ENCODE results near the gene HOXD9.

The HOXD9 gene

GRCh38 chr2:176096986-176097819, 25.3 kb upstream of the HOXD9 start:
- TF ChIP-seq CTCF (IDR thresholded peaks at IDR 0.05; ENCODE audit: insufficient read depth, low read length) (peak; percentile 92), SPI1 (IDR thresholded peaks at IDR 0.05; ENCODE audit: borderline replicate concordance, low read depth) (0 out of 2 replicates have a peak, but pooled peaks have one; percentile 4), GABPA (IDR thresholded peaks at IDR 0.05; ENCODE audit: low read depth) (no peak), POLR2AphosphoS5 (IDR thresholded peaks at IDR 0.05; ENCODE audit: low read depth) (no peak)
- TF ChIP-seq, protein P1, sequence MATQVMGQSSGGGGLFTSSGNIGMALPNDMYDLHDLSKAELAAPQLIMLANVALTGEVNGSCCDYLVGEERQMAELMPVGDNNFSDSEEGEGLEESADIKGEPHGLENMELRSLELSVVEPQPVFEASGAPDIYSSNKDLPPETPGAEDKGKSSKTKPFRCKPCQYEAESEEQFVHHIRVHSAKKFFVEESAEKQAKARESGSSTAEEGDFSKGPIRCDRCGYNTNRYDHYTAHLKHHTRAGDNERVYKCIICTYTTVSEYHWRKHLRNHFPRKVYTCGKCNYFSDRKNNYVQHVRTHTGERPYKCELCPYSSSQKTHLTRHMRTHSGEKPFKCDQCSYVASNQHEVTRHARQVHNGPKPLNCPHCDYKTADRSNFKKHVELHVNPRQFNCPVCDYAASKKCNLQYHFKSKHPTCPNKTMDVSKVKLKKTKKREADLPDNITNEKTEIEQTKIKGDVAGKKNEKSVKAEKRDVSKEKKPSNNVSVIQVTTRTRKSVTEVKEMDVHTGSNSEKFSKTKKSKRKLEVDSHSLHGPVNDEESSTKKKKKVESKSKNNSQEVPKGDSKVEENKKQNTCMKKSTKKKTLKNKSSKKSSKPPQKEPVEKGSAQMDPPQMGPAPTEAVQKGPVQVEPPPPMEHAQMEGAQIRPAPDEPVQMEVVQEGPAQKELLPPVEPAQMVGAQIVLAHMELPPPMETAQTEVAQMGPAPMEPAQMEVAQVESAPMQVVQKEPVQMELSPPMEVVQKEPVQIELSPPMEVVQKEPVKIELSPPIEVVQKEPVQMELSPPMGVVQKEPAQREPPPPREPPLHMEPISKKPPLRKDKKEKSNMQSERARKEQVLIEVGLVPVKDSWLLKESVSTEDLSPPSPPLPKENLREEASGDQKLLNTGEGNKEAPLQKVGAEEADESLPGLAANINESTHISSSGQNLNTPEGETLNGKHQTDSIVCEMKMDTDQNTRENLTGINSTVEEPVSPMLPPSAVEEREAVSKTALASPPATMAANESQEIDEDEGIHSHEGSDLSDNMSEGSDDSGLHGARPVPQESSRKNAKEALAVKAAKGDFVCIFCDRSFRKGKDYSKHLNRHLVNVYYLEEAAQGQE (IDR thresholded peaks at IDR 0.05; ENCODE audit: insufficient replicate concordance, low read depth): no peak
- Histone ChIP-seq H3K4me3 (replicated peaks; ENCODE audit: insufficient read depth, low read length) (peak overlapping the region; percentile 50), H3K27me3 (ENCODE audit: insufficient read depth, poor library complexity, severe bottlenecking) (peaks cover 76% of the 10 kb centered on the region), H3K27ac (replicated peaks) (no peak overlapping the region)
- peak in 1 of 2 experiments; percentile 72 for DNase-seq (ENCODE audit: low read depth in 1 of 2, low spot score in 1 of 2)

GRCh38 chr2:176097820-176098365, 24.6 kb upstream of the HOXD9 start:
- no peak for DNase-seq (ENCODE audit: low read depth in 1 of 2, low spot score in 1 of 2)
- Histone ChIP-seq H3K27me3 (ENCODE audit: insufficient read depth, poor library complexity, severe bottlenecking) (peaks cover 83% of the 10 kb centered on the region), H3K27ac (replicated peaks) (no peak overlapping the region), H3K4me3 (replicated peaks; ENCODE audit: insufficient read depth, low read length) (no peak overlapping the region)
- TF ChIP-seq, protein P1 (IDR thresholded peaks at IDR 0.05; ENCODE audit: insufficient replicate concordance, low read depth): no peak
- TF ChIP-seq POLR2AphosphoS5 (IDR thresholded peaks at IDR 0.05; ENCODE audit: low read depth) (no peak), CTCF (IDR thresholded peaks at IDR 0.05; ENCODE audit: insufficient read depth, low read length) (no peak)

- peaks cover 83% of the 10 kb centered on the region for H3K27me3 ChIP-seq (ENCODE audit: insufficient read depth, poor library complexity, severe bottlenecking)
- TF ChIP-seq GABPA (IDR thresholded peaks at IDR 0.05; ENCODE audit: low read depth) (no peak), SPI1 (IDR thresholded peaks at IDR 0.05; ENCODE audit: borderline replicate concordance, low read depth) (no peak), CTCF (IDR thresholded peaks at IDR 0.05; ENCODE audit: insufficient read depth, low read length) (no peak), POLR2AphosphoS5 (IDR thresholded peaks at IDR 0.05; ENCODE audit: low read depth) (no peak)
- TF ChIP-seq, protein P1 (IDR thresholded peaks at IDR 0.05; ENCODE audit: insufficient replicate concordance, low read depth): no peak
- DNase-seq (ENCODE audit: low read depth in 1 of 2, low spot score in 1 of 2): no peak
- no peak overlapping the region for H3K27ac ChIP-seq (replicated peaks)
- H3K4me3 ChIP-seq (replicated peaks; ENCODE audit: insufficient read depth, low read length): no peak overlapping the region
Measured at GRCh38 chr2:176098366-176099158, 24.0 kb upstream of the HOXD9 start.

All from HL-60 (cell line).